Right renal pelvis (tissue), 4 donors: ENCODE data around the gene ABCF1. TPM values are rescaled to one million over a fixed set of nuclear protein-coding genes. Genes with fewer than 3 reads are reported as not detected.

Experiments
- DNase-seq, 4 donors: peaks; one replicate each; pipeline ENCODE4 v3.0.0-alpha.2; 2013; ENCODE audit warnings: low read depth in 4 of 4, low spot score in 3 of 4, missing footprints in 1 of 4
- polyA plus RNA-seq, 4 donors: library from polyadenylated mRNA; unstranded; fragments of 120-200 nt; gene quantifications; one replicate each; pipeline ENCODE4 v1.2.1, GENCODE V29; 2013; ENCODE audit not compliant: insufficient read length in 4 of 4

ABCF1 gene
- polyA plus RNA-seq, 4 donors: 63.3 to 65.8 (median 64.9) TPM

- peak; percentile 86 to 92 (median 88) for DNase-seq
Measured at GRCh38 chr6:30556906-30557682, 14.1 kb upstream of the ABCF1 start, which contains the start of gene PRR3. PRR3 (plus strand) TSS chr6:30557295; CDS start chr6:30557345, 50 bp downstream.

- DNase-seq: no peak
Measured at GRCh38 chr6:30557683-30557981, 13.6 kb upstream of the ABCF1 start.

GRCh38 chr6:30560930-30561329, 10.3 kb upstream of the ABCF1 start:
- DNase-seq: no peak

- no peak for DNase-seq
Measured at GRCh38 chr6:30562470-30563425, 8.5 kb upstream of the ABCF1 start.

GRCh38 chr6:30564114-30564513, 7.1 kb upstream of the ABCF1 start:
- no peak for DNase-seq

- no peak for DNase-seq
Measured at GRCh38 chr6:30565772-30566171, 5.5 kb upstream of the ABCF1 start.

- DNase-seq: no peak
Measured at GRCh38 chr6:30568245-30568644, 3.0 kb upstream of the ABCF1 start.

- no peak for DNase-seq
Measured at GRCh38 chr6:30570263-30570662, 979 bp upstream of the ABCF1 start.

- no peak for DNase-seq
Measured at GRCh38 chr6:30570740-30571074, 535 bp upstream of the ABCF1 start.

- DNase-seq: no peak
Measured at GRCh38 chr6:30571762-30572082, 480 bp downstream of the ABCF1 start.

- no peak for DNase-seq
Measured at GRCh38 chr6:30572148-30572547, 906 bp downstream of the ABCF1 start.

- DNase-seq: no peak
Measured at GRCh38 chr6:30573113-30573512, 1.9 kb downstream of the ABCF1 start.

GRCh38 chr6:30578051-30578450, 6.8 kb downstream of the ABCF1 start:
- DNase-seq: no peak

- DNase-seq: no peak
Measured at GRCh38 chr6:30583921-30584320, 12.7 kb downstream of the ABCF1 start.

GRCh38 chr6:30589754-30590358, 18.6 kb downstream of the ABCF1 start:
- DNase-seq: no peak

- DNase-seq: no peak
Measured at GRCh38 chr6:30590509-30590908, 19.3 kb downstream of the ABCF1 start.

- DNase-seq: peak in 1 of 4 donors; percentile 44
Measured at GRCh38 chr6:30591008-30591407, 19.8 kb downstream of the ABCF1 start.

GRCh38 chr6:30592287-30592686, 21.0 kb downstream of the ABCF1 start:
- DNase-seq: no peak

- DNase-seq: peak in 1 of 4 donors; percentile 67
Measured at GRCh38 chr6:30597315-30598144, 26.3 kb downstream of the ABCF1 start.

- DNase-seq: no peak
Measured at GRCh38 chr6:30598912-30599624, 27.8 kb downstream of the ABCF1 start.
